Lung (tissue), 12 donors: ENCODE measurements around the gene MAP3K14. TPM values are rescaled to one million over a fixed set of nuclear protein-coding genes. Genes with fewer than 3 reads are reported as not detected.
A peak's percentile ranks its signal among the peaks of the same experiment; 100 is the strongest.

Experiments
- ATAC-seq: fragments of 200-7000 bp; cut with Tn5 transposase; one replicate; pipeline ENCODE4 v1.9.1; 2020; ENCODE audit warnings: moderate number of reproducible peaks; ENCODE audit not compliant: insufficient read depth, low FRiP score
- DNase-seq, 3 donors: peaks; one replicate each; pipeline ENCODE4 v3.0.0-alpha.2; 2013 to 2017
- H3K27ac ChIP-seq, 2 donors: one replicate each; pipeline ENCODE4 v1.5.1; 2013; ENCODE audit warnings: mild to moderate bottlenecking in 2 of 2, moderate library complexity in 2 of 2, control low read depth in 1 of 2, inconsistent platforms in 1 of 2, low read depth in 1 of 2, low read length in 1 of 2
- H3K27me3 ChIP-seq, 3 donors: one replicate each; pipeline ENCODE4 v1.5.1; 2013; ENCODE audit warnings: low read length in 2 of 3; ENCODE audit not compliant: control insufficient read depth in 3 of 3, insufficient read depth in 3 of 3
- H3K36me3 ChIP-seq, 4 donors: one replicate each; pipeline ENCODE4 v1.5.1; 2013; ENCODE audit warnings: low read length in 4 of 4, mild to moderate bottlenecking in 1 of 4, moderate library complexity in 1 of 4; ENCODE audit not compliant: control insufficient read depth in 4 of 4, insufficient read depth in 4 of 4
- H3K4me1 ChIP-seq, 5 donors: one replicate each; pipeline ENCODE4 v1.5.1; 2013; ENCODE audit warnings: low read length in 5 of 5, mild to moderate bottlenecking in 2 of 5, moderate library complexity in 1 of 5; ENCODE audit not compliant: control insufficient read depth in 5 of 5, insufficient read depth in 5 of 5
- H3K4me3 ChIP-seq: one replicate; pipeline ENCODE4 v1.5.1; 2013; ENCODE audit warnings: mild to moderate bottlenecking, control low read depth, moderate library complexity
- H3K9ac ChIP-seq, 2 donors: one replicate each; pipeline ENCODE4 v1.5.1; 2013; ENCODE audit warnings: low read length in 2 of 2, control low read depth in 1 of 2; ENCODE audit not compliant: insufficient read depth in 1 of 2
- H3K9me3 ChIP-seq, 4 donors: one replicate each; pipeline ENCODE4 v1.5.1; 2013; ENCODE audit warnings: low read length in 3 of 4, mild to moderate bottlenecking in 1 of 4, moderate library complexity in 1 of 4; ENCODE audit not compliant: control insufficient read depth in 4 of 4, insufficient read depth in 3 of 4
- CTCF ChIP-seq: IDR thresholded peaks from 2 replicates; pipeline ENCODE4 v1.5.1; 2012; ENCODE audit warnings: mild to moderate bottlenecking; ENCODE audit errors: control extremely low read depth, extremely low read depth
- WGBS, 2 donors: extraction: QIAGEN DNeasy Blood & Tissue Kit; methylation state at CpG; one replicate each; pipeline ENCODE4 v1.1.7; 2013; 5-methylcytosine and 5-hydroxymethylcytosine counted together
- polyA plus RNA-seq, 2 donors: library from polyadenylated mRNA; stranded (reverse); fragments of 200-250 nt; gene quantifications; one replicate each; pipeline ENCODE4 v1.2.1, GENCODE V29; 2013
- total RNA-seq, 2 donors: library from RNA; depleted of rRNA in 1 of 2; stranded (reverse); fragments of >200 nt in 1 of 2; gene quantifications; one replicate each; pipeline ENCODE4 v1.2.1, GENCODE V29; 2014 to 2021
- donor health status: control.
- donor health status: control.
- donor health status: Bipolar disorder and iron deficiency.
- donor health status: healthy.
- donor health status: DM: yes; HTN: yes; CAD: no.

Gene MAP3K14
- total and polyA plus RNA-seq, 4 donors, result 5.9 to 13.5 (median 7.8) TPM

- Histone ChIP-seq H3K27ac (peak overlapping the region; percentile 94 to 98), H3K27me3 (no peaks in the 10 kb centered on the region), H3K4me3 (peak overlapping the region; percentile 66), H3K9ac (peak overlapping the region; percentile 0 to 59), H3K9me3 (no peaks in the 10 kb centered on the region), H3K4me1 (peaks cover 18 to 49% (median 25%) of the 10 kb centered on the region in 5 donors), H3K36me3 (peaks cover 0 to 3% (median 0%) of the 10 kb centered on the region in 4 donors)
- no peak for TF ChIP-seq CTCF
- DNase-seq (no peak), ATAC-seq (no peak)
- WGBS, 2 donors, result 9 to 11% methylated on average over 13 of the region's 13 CpGs
Observed at GRCh38 chr17:45315648-45316433, 979 bp downstream of the MAP3K14 start.

GRCh38 chr17:45314741-45315647, 1.8 kb downstream of the MAP3K14 start:
- Histone ChIP-seq H3K36me3 (peaks cover 0 to 3% (median 0%) of the 10 kb centered on the region in 4 donors), H3K27ac (peak overlapping the region in 1 of 2 donors; percentile 81), H3K27me3 (no peaks in the 10 kb centered on the region), H3K9ac (peak overlapping the region in 1 of 2 donors; percentile 59), H3K4me3 (no peak overlapping the region), H3K4me1 (peaks cover 25 to 55% (median 33%) of the 10 kb centered on the region in 5 donors), H3K9me3 (no peaks in the 10 kb centered on the region)
- WGBS, 2 donors, result 28 to 33% methylated on average over 11 of the region's 11 CpGs
- DNase-seq, result no peak
- TF ChIP-seq CTCF, result no peak
- ATAC-seq, result no peak

- peaks cover 0 to 5% (median 1%) of the 10 kb centered on the region in 4 donors for H3K36me3 ChIP-seq
- H3K9me3 ChIP-seq, result peaks cover 0 to under 1% (median 0%) of the 10 kb centered on the region in 4 donors
- ATAC-seq, result no peak
- peaks cover 25 to 55% (median 40%) of the 10 kb centered on the region in 5 donors for H3K4me1 ChIP-seq
- WGBS, 2 donors, result 55 to 62% methylated on average over 7 of the region's 7 CpGs
- H3K27ac ChIP-seq, result peak overlapping the region; percentile 32 to 81
- no peak for DNase-seq
- H3K4me3 ChIP-seq, result no peak overlapping the region
- no peak for TF ChIP-seq CTCF
- H3K27me3 ChIP-seq, result no peaks in the 10 kb centered on the region
- H3K9ac ChIP-seq, result no peak overlapping the region
Observed at GRCh38 chr17:45313996-45314740, 2.7 kb downstream of the MAP3K14 start.
